Immature natural killer cell (primary cell): ENCODE results near the gene OGFOD1. TPM values are rescaled to one million over a fixed set of nuclear protein-coding genes. Genes with fewer than 3 reads are reported as not detected.

ENCODE experiments used
- DNase-seq, 3 donors: peaks; one replicate each; pipeline ENCODE4 v3.0.0; 2022; ENCODE audit warnings: mixed read lengths in 1 of 3
- H3K27ac Mint-ChIP-seq, 6 donors: one replicate each; pipeline ENCODE4 v1.8.0; 2020; ENCODE audit warnings: mixed read lengths in 6 of 6, mild to moderate bottlenecking in 5 of 6, inconsistent platforms in 4 of 6, moderate library complexity in 3 of 6
- H3K27me3 Mint-ChIP-seq, 3 donors: one replicate each; pipeline ENCODE4 v1.8.0; 2020 to 2021; ENCODE audit warnings: low read depth in 3 of 3, mild to moderate bottlenecking in 3 of 3, mixed read lengths in 3 of 3, moderate library complexity in 3 of 3, inconsistent platforms in 1 of 3
- H3K36me3 Mint-ChIP-seq, 3 donors: one replicate each; pipeline ENCODE4 v1.8.0; 2020; ENCODE audit warnings: mixed read lengths in 3 of 3, inconsistent platforms in 2 of 3, mild to moderate bottlenecking in 2 of 3
- H3K4me1 Mint-ChIP-seq, 2 donors: one replicate each; pipeline ENCODE4 v1.8.0; 2020; ENCODE audit warnings: inconsistent platforms in 2 of 2, mild to moderate bottlenecking in 2 of 2, mixed read lengths in 2 of 2, moderate library complexity in 1 of 2
- H3K4me3 Mint-ChIP-seq, 5 donors: one replicate each; pipeline ENCODE4 v1.8.0; 2020; ENCODE audit warnings: mild to moderate bottlenecking in 5 of 5, mixed read lengths in 5 of 5, inconsistent platforms in 3 of 5, moderate library complexity in 3 of 5
- H3K9me3 Mint-ChIP-seq, 6 donors: one replicate each; pipeline ENCODE4 v1.8.0; 2020; ENCODE audit warnings: mild to moderate bottlenecking in 6 of 6, mixed read lengths in 6 of 6, inconsistent platforms in 4 of 6, moderate library complexity in 3 of 6
- polyA plus RNA-seq, 3 donors: library from polyadenylated mRNA; unstranded; fragments of 300-500 nt; fragmentation: Illumina TruSeq; gene quantifications; one replicate each; pipeline ENCODE4 v1.2.3, GENCODE V29; 2021

OGFOD1 gene
- polyA plus RNA-seq, 3 donors from 2014 or later = 61.1 to 96.7 (median 80.5) TPM

GRCh38 chr16:56506941-56507340, 55.6 kb downstream of the OGFOD1 start:
- Mint-ChIP-seq H3K27ac (peak overlapping the region in 1 of 6 donors; percentile 0), H3K9me3 (no peaks in the 10 kb centered on the region), H3K36me3 (peaks cover 35 to 65% (median 42%) of the 10 kb centered on the region in 3 donors), H3K4me1 (no peaks in the 10 kb centered on the region), H3K4me3 (no peak overlapping the region), H3K27me3 (peaks cover 0 to 2% (median 0%) of the 10 kb centered on the region in 3 donors)
- DNase-seq = no peak

- no peak for DNase-seq
- Mint-ChIP-seq H3K4me1 (peaks cover 5 to 10% of the 10 kb centered on the region in 2 donors), H3K27ac (no peak overlapping the region), H3K36me3 (peaks cover 23 to 49% (median 27%) of the 10 kb centered on the region in 3 donors), H3K9me3 (no peaks in the 10 kb centered on the region), H3K27me3 (no peaks in the 10 kb centered on the region), H3K4me3 (no peak overlapping the region)
Observed at GRCh38 chr16:56510544-56510943, 59.2 kb downstream of the OGFOD1 start.

GRCh38 chr16:56512025-56512424, 60.7 kb downstream of the OGFOD1 start:
- Mint-ChIP-seq H3K4me1 (peaks cover 5 to 10% of the 10 kb centered on the region in 2 donors), H3K27me3 (no peaks in the 10 kb centered on the region), H3K27ac (no peak overlapping the region), H3K9me3 (no peaks in the 10 kb centered on the region), H3K4me3 (no peak overlapping the region), H3K36me3 (peaks cover 19 to 35% (median 20%) of the 10 kb centered on the region in 3 donors)
- no peak for DNase-seq

- H3K36me3 Mint-ChIP-seq = peaks cover 12 to 27% (median 16%) of the 10 kb centered on the region in 3 donors
- peak overlapping the region in 1 of 6 donors; percentile 42 for H3K27ac Mint-ChIP-seq
- no peak for DNase-seq
- H3K9me3 Mint-ChIP-seq = no peaks in the 10 kb centered on the region
- no peaks in the 10 kb centered on the region for H3K27me3 Mint-ChIP-seq
- peaks cover 8 to 10% of the 10 kb centered on the region in 2 donors for H3K4me1 Mint-ChIP-seq
- no peak overlapping the region for H3K4me3 Mint-ChIP-seq
Observed at GRCh38 chr16:56513091-56513490, 61.7 kb downstream of the OGFOD1 start.

- peak overlapping the region in 2 of 6 donors; percentile 46 for H3K27ac Mint-ChIP-seq
- H3K4me3 Mint-ChIP-seq = no peak overlapping the region
- no peaks in the 10 kb centered on the region for H3K9me3 Mint-ChIP-seq
- peak; percentile 38 to 53 (median 39) for DNase-seq
- no peaks in the 10 kb centered on the region for H3K27me3 Mint-ChIP-seq
- peaks cover 8 to 23% (median 14%) of the 10 kb centered on the region in 3 donors for H3K36me3 Mint-ChIP-seq
- peaks cover 15 to 16% of the 10 kb centered on the region in 2 donors for H3K4me1 Mint-ChIP-seq
Observed at GRCh38 chr16:56513972-56514371, 62.6 kb downstream of the OGFOD1 start.

- H3K36me3 Mint-ChIP-seq = peaks cover 5 to 17% (median 11%) of the 10 kb centered on the region in 3 donors
- H3K27me3 Mint-ChIP-seq = peaks cover 5 to 6% (median 5%) of the 10 kb centered on the region in 3 donors
- no peak overlapping the region for H3K4me3 Mint-ChIP-seq
- H3K27ac Mint-ChIP-seq = peak overlapping the region in 2 of 6 donors; percentile 6 to 26
- H3K9me3 Mint-ChIP-seq = no peaks in the 10 kb centered on the region
- H3K4me1 Mint-ChIP-seq = peaks cover 16 to 18% of the 10 kb centered on the region in 2 donors
- DNase-seq = no peak
Observed at GRCh38 chr16:56514845-56515244, 63.5 kb downstream of the OGFOD1 start.

- no peaks in the 10 kb centered on the region for H3K9me3 Mint-ChIP-seq
- peaks cover 23 to 26% of the 10 kb centered on the region in 2 donors for H3K4me1 Mint-ChIP-seq
- no peak for DNase-seq
Observed at GRCh38 chr16:56515665-56516064, 64.3 kb downstream of the OGFOD1 start.

GRCh38 chr16:56517206-56517605, 65.9 kb downstream of the OGFOD1 start:
- no peak for DNase-seq
- Mint-ChIP-seq H3K4me1 (peaks cover 26 to 27% of the 10 kb centered on the region in 2 donors), H3K27me3 (peaks cover 9 to 11% (median 10%) of the 10 kb centered on the region in 3 donors), H3K36me3 (peaks cover 0 to 3% (median 0%) of the 10 kb centered on the region in 3 donors), H3K27ac (peak overlapping the region in 1 of 6 donors; percentile 2), H3K9me3 (no peaks in the 10 kb centered on the region), H3K4me3 (no peak overlapping the region)

More at GRCh38 chr16:56515665-56516064, 64.3 kb downstream of the OGFOD1 start:
- H3K27ac Mint-ChIP-seq = no peak overlapping the region
- peaks cover 8 to 11% (median 10%) of the 10 kb centered on the region in 3 donors for H3K27me3 Mint-ChIP-seq
- no peak overlapping the region for H3K4me3 Mint-ChIP-seq
- peaks cover 1 to 13% (median 6%) of the 10 kb centered on the region in 3 donors for H3K36me3 Mint-ChIP-seq

- H3K4me3 Mint-ChIP-seq = peak overlapping the region; percentile 68 to 90 (median 87)
- H3K36me3 Mint-ChIP-seq = no peaks in the 10 kb centered on the region
- peaks cover 9 to 11% (median 10%) of the 10 kb centered on the region in 3 donors for H3K27me3 Mint-ChIP-seq
- no peak for DNase-seq
- H3K27ac Mint-ChIP-seq = peak overlapping the region in 4 of 6 donors; percentile 26 to 56 (median 40)
- peaks cover 24 to 26% of the 10 kb centered on the region in 2 donors for H3K4me1 Mint-ChIP-seq
- no peaks in the 10 kb centered on the region for H3K9me3 Mint-ChIP-seq
Observed at GRCh38 chr16:56518425-56518824, 67.1 kb downstream of the OGFOD1 start.

- Mint-ChIP-seq H3K27me3 (peaks cover 9 to 11% (median 10%) of the 10 kb centered on the region in 3 donors), H3K4me1 (peaks cover 16 to 22% of the 10 kb centered on the region in 2 donors)
Observed at GRCh38 chr16:56519459-56520250, 68.3 kb downstream of the OGFOD1 start, which contains the start of gene BBS2. Gene BBS2, minus strand, starts transcription at chr16:56520024. Its CDS starts 162 bp downstream, at chr16:56519862.

GRCh38 chr16:56520251-56520577, 68.9 kb downstream of the OGFOD1 start:
- Mint-ChIP-seq H3K27me3 (peaks cover 9 to 11% (median 10%) of the 10 kb centered on the region in 3 donors), H3K9me3 (no peaks in the 10 kb centered on the region), H3K27ac (peak overlapping the region; percentile 50 to 90 (median 84)), H3K36me3 (no peaks in the 10 kb centered on the region), H3K4me3 (peak overlapping the region; percentile 84 to 90 (median 87)), H3K4me1 (peaks cover 16 to 22% of the 10 kb centered on the region in 2 donors)
- DNase-seq = no peak

More at GRCh38 chr16:56519459-56520250, 68.3 kb downstream of the OGFOD1 start, which contains the start of gene BBS2:
- no peaks in the 10 kb centered on the region for H3K36me3 Mint-ChIP-seq
- peak within 1 kb of the TSS; percentile 84 to 90 (median 87) for H3K4me3 Mint-ChIP-seq
- H3K9me3 Mint-ChIP-seq = no peaks in the 10 kb centered on the region
- peak within 1 kb of the TSS; percentile 50 to 90 (median 84) for H3K27ac Mint-ChIP-seq
- peak; percentile 86 to 91 (median 88) for DNase-seq

GRCh38 chr16:56525236-56525635, 73.9 kb downstream of the OGFOD1 start:
- Mint-ChIP-seq H3K27ac (no peak overlapping the region), H3K4me1 (peaks cover 6 to 8% of the 10 kb centered on the region in 2 donors), H3K27me3 (peaks cover under 1 to 2% (median under 1%) of the 10 kb centered on the region in 3 donors), H3K4me3 (no peak overlapping the region), H3K9me3 (no peaks in the 10 kb centered on the region), H3K36me3 (no peaks in the 10 kb centered on the region)
- no peak for DNase-seq
